ENCODE measurements around the gene PPP1R13B.

Gene PPP1R13B

GRCh38 chr14:103886304-103887169 is 39.2 kb upstream of the PPP1R13B start:
- TF ChIP-seq, protein P1, sequence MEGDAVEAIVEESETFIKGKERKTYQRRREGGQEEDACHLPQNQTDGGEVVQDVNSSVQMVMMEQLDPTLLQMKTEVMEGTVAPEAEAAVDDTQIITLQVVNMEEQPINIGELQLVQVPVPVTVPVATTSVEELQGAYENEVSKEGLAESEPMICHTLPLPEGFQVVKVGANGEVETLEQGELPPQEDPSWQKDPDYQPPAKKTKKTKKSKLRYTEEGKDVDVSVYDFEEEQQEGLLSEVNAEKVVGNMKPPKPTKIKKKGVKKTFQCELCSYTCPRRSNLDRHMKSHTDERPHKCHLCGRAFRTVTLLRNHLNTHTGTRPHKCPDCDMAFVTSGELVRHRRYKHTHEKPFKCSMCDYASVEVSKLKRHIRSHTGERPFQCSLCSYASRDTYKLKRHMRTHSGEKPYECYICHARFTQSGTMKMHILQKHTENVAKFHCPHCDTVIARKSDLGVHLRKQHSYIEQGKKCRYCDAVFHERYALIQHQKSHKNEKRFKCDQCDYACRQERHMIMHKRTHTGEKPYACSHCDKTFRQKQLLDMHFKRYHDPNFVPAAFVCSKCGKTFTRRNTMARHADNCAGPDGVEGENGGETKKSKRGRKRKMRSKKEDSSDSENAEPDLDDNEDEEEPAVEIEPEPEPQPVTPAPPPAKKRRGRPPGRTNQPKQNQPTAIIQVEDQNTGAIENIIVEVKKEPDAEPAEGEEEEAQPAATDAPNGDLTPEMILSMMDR (IDR thresholded peaks at IDR 0.05; ENCODE audit: control insufficient read depth, extremely low read depth, insufficient read depth), result no peak
- no peak overlapping the region for H3K4me3 ChIP-seq (ENCODE audit: low read depth, low read length)
- no peak for DNase-seq (ENCODE audit: low read depth)

GRCh38 chr14:103885509-103885932 is 38.1 kb upstream of the PPP1R13B start:
- TF ChIP-seq, protein P1 (IDR thresholded peaks at IDR 0.05; ENCODE audit: control insufficient read depth, extremely low read depth, insufficient read depth), result no peak
- H3K4me3 ChIP-seq (ENCODE audit: low read depth, low read length), result no peak overlapping the region
- no peak for DNase-seq (ENCODE audit: low read depth)

- TF ChIP-seq, protein P1 (IDR thresholded peaks at IDR 0.05; ENCODE audit: control insufficient read depth, extremely low read depth, insufficient read depth), result no peak
- DNase-seq (ENCODE audit: low read depth), result no peak
- no peak overlapping the region for H3K4me3 ChIP-seq (ENCODE audit: low read depth, low read length)
Measured at GRCh38 chr14:103884854-103885253, 37.5 kb upstream of the PPP1R13B start.

- TF ChIP-seq, protein P1 (IDR thresholded peaks at IDR 0.05; ENCODE audit: control insufficient read depth, extremely low read depth, insufficient read depth), result no peak
- DNase-seq (ENCODE audit: low read depth), result no peak
- H3K4me3 ChIP-seq (ENCODE audit: low read depth, low read length), result no peak overlapping the region
Measured at GRCh38 chr14:103883263-103883523, 35.8 kb upstream of the PPP1R13B start.

- H3K4me3 ChIP-seq (ENCODE audit: low read depth, low read length), result no peak overlapping the region
- TF ChIP-seq, protein P1 (IDR thresholded peaks at IDR 0.05; ENCODE audit: control insufficient read depth, extremely low read depth, insufficient read depth), result no peak
Measured at GRCh38 chr14:103882503-103883262, 35.3 kb upstream of the PPP1R13B start.

GRCh38 chr14:103881268-103882201 is 34.2 kb upstream of the PPP1R13B start:
- no peak for DNase-seq (ENCODE audit: low read depth)
- TF ChIP-seq, protein P1 (IDR thresholded peaks at IDR 0.05; ENCODE audit: control insufficient read depth, extremely low read depth, insufficient read depth), result no peak
- H3K4me3 ChIP-seq (ENCODE audit: low read depth, low read length), result no peak overlapping the region

More at GRCh38 chr14:103882503-103883262, 35.3 kb upstream of the PPP1R13B start:
- no peak for DNase-seq (ENCODE audit: low read depth)

Data from LNCaP clone FGC (cell line).